ENCODE measurements around the gene GLP1R.

GRCh38 chr6:39086711-39087110 lies 38.1 kb downstream of the GLP1R start:
- TF ChIP-seq CTCF (conservative IDR thresholded peaks at IDR 0.05; ENCODE audit: low read depth, low read length) (no peak), EZH2 (IDR thresholded peaks at IDR 0.05; ENCODE audit: low read length, unreplicated experiment) (no peak)
